GM06990 (cell line): ENCODE measurements around the gene TREH.

Source experiments
- DNase-seq: peaks from one replicate; pipeline ENCODE4 v3.0.0-alpha.2; 2011; ENCODE audit not compliant: insufficient read length; ENCODE audit errors: extremely low read depth
- H3K27me3 ChIP-seq: replicated peaks from 2 replicates; pipeline ENCODE4 v1.6.0; 2011; ENCODE audit warnings: low read length; ENCODE audit not compliant: control insufficient read depth, insufficient read depth
- H3K36me3 ChIP-seq: 2 replicates; pipeline ENCODE4 v1.5.1; 2011; ENCODE audit warnings: low read length; ENCODE audit not compliant: control insufficient read depth, insufficient read depth
- H3K4me3 ChIP-seq: replicated peaks from 2 replicates; pipeline ENCODE4 v1.5.1; 2011; ENCODE audit warnings: low read depth, mild to moderate bottlenecking, control low read depth, low read length
- CTCF ChIP-seq: IDR thresholded peaks from 2 replicates; pipeline ENCODE4 v1.5.1; 2011; ENCODE audit warnings: low read length, control low read depth, mild to moderate bottlenecking, inconsistent platforms; ENCODE audit not compliant: insufficient read depth, poor library complexity, severe bottlenecking

TREH gene

GRCh38 chr11:118662401-118663271, 16.8 kb downstream of the TREH start:
- TF ChIP-seq CTCF, result no peak
- Histone ChIP-seq H3K4me3 (no peak overlapping the region), H3K36me3 (no peaks in the 10 kb centered on the region), H3K27me3 (no peaks in the 10 kb centered on the region; the same call in 1 of the 2 replicates)
- DNase-seq, result no peak

GRCh38 chr11:118661425-118662301, 17.8 kb downstream of the TREH start:
- Histone ChIP-seq H3K27me3 (no peaks in the 10 kb centered on the region; the same call in 1 of the 2 replicates), H3K4me3 (no peak overlapping the region), H3K36me3 (no peaks in the 10 kb centered on the region)
- DNase-seq, result no peak
- TF ChIP-seq CTCF, result no peak

GRCh38 chr11:118660681-118661424, 18.6 kb downstream of the TREH start:
- Histone ChIP-seq H3K36me3 (no peaks in the 10 kb centered on the region), H3K4me3 (no peak overlapping the region), H3K27me3 (no peaks in the 10 kb centered on the region; the same call in 1 of the 2 replicates)
- no peak for DNase-seq
- no peak for TF ChIP-seq CTCF

- DNase-seq, result no peak
- TF ChIP-seq CTCF, result no peak
- H3K36me3 ChIP-seq, result no peaks in the 10 kb centered on the region
- no peak overlapping the region for H3K4me3 ChIP-seq
- no peaks in the 10 kb centered on the region; the same call in 1 of the 2 replicates for H3K27me3 ChIP-seq
Measured at GRCh38 chr11:118659953-118660680, 19.3 kb downstream of the TREH start.

GRCh38 chr11:118659314-118659952, 20.0 kb downstream of the TREH start:
- H3K4me3 ChIP-seq, result no peak overlapping the region
- H3K36me3 ChIP-seq, result no peaks in the 10 kb centered on the region
- peak; percentile 78 for DNase-seq
- no peaks in the 10 kb centered on the region; the same call in 1 of the 2 replicates for H3K27me3 ChIP-seq
- TF ChIP-seq CTCF, result peak; percentile 99
